DOHH2 (cell line): ENCODE measurements around the gene GK.

ENCODE experiments used
- H3F3A ChIP-seq: fragments of 200-600 bp; sonication (generic), shearing (Covaris generic); 2 replicates; pipeline ENCODE4 v1.6.0; 2016; ENCODE audit warnings: antibody characterized with exemption, mild to moderate bottlenecking; ENCODE audit not compliant: control insufficient read depth, insufficient read depth
- H3K27ac ChIP-seq: fragments of 200-600 bp; sonication (generic); 2 replicates; pipeline ENCODE4 v1.5.1; 2014; ENCODE audit warnings: low read depth, mild to moderate bottlenecking, low read length, moderate library complexity
- H3K27me3 ChIP-seq: fragments of 200-600 bp; sonication (generic); 2 replicates; pipeline ENCODE4 v1.6.1; 2014; ENCODE audit warnings: mild to moderate bottlenecking, low read length, mixed read lengths; ENCODE audit not compliant: control insufficient read depth
- H3K36me3 ChIP-seq: fragments of 200-600 bp; sonication (generic); 2 replicates; pipeline ENCODE4 v1.6.1; 2014; ENCODE audit warnings: mild to moderate bottlenecking, low read length, moderate library complexity, mixed read lengths; ENCODE audit not compliant: control insufficient read depth
- H3K4me1 ChIP-seq: fragments of 200-600 bp; sonication (generic); 2 replicates; pipeline ENCODE4 v1.6.1; 2014; ENCODE audit warnings: mild to moderate bottlenecking, low read length, mixed read lengths; ENCODE audit not compliant: control insufficient read depth
- H3K4me2 ChIP-seq: fragments of 200-600 bp; sonication (generic); 2 replicates; pipeline ENCODE4 v1.6.0; 2014; ENCODE audit warnings: mild to moderate bottlenecking, low read length, moderate library complexity
- H3K4me3 ChIP-seq: fragments of 200-600 bp; sonication (generic); 2 replicates; pipeline ENCODE4 v1.5.1; 2014; ENCODE audit warnings: mild to moderate bottlenecking, low read length, mixed read lengths
- H3K79me2 ChIP-seq: fragments of 200-600 bp; sonication (generic); 2 replicates; pipeline ENCODE4 v1.6.1; 2014; ENCODE audit warnings: mild to moderate bottlenecking, low read length, mixed read lengths; ENCODE audit not compliant: control insufficient read depth
- H3K9me2 ChIP-seq: fragments of 200-600 bp; sonication (generic); replicated peaks from 2 replicates; pipeline ENCODE4 v1.6.1; 2014; ENCODE audit warnings: mild to moderate bottlenecking, low read length, mixed read lengths; ENCODE audit not compliant: control insufficient read depth
- H3K9me3 ChIP-seq: fragments of 200-600 bp; sonication (generic); 2 replicates; pipeline ENCODE4 v1.6.1; 2014; ENCODE audit warnings: antibody characterized with exemption, low read length, mixed read lengths; ENCODE audit not compliant: control insufficient read depth, insufficient read depth
- H4K20me1 ChIP-seq: fragments of 200-600 bp; sonication (generic); 2 replicates; pipeline ENCODE4 v1.6.0; 2014; ENCODE audit warnings: low read depth, mild to moderate bottlenecking, antibody characterized with exemption, low read length, moderate library complexity; ENCODE audit not compliant: control insufficient read depth, insufficient read depth
- EZH2phosphoT487 ChIP-seq: fragments of 200-600 bp; sonication (generic); IDR thresholded peaks from 2 replicates; pipeline ENCODE4 v1.6.1; 2017; ENCODE audit warnings: borderline replicate concordance, mild to moderate bottlenecking, antibody characterized with exemption, low read length, moderate library complexity, mixed read lengths
- TF ChIP-seq, protein P1 (sequence below): fragments of 200-600 bp; sonication (generic); IDR thresholded peaks from one replicate; pipeline ENCODE4 v1.5.1; 2014; ENCODE audit warnings: antibody characterized with exemption, mild to moderate bottlenecking, low read depth, low read length; ENCODE audit not compliant: poor library complexity, severe bottlenecking

Gene GK

DNA sequence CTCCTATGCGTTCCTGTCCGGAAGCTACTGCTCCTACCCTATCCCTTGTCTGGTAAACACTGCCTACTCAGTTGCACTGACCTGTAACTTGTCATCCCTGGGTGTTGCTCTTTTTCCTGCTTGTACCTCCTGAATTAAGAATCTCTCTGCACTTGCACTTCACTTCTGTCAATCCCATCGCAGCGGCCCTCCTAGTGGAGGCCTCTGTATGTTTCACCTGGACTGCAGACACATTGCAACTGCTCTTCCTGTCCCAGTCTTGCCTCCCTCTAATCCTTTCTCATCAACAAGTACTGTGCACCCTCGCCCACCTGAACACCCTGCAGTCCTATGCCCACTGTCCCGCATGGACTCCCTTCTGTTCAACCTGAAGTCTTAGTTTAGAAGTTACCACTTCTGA, 8.0 kb downstream of the GK start:
- Histone ChIP-seq H3K79me2 (0 out of 2 replicates have a peak, but pooled peaks cover 2% of the 10 kb centered on the region), H3K4me1 (peaks cover 6% of the 10 kb centered on the region; the same call in 1 of the 2 replicates), H3K27me3 (no peaks in the 10 kb centered on the region), H3K27ac (no peak overlapping the region), H3K9me3 (no peaks in the 10 kb centered on the region), H3K4me2 (no peak overlapping the region), H3K9me2 (no peaks in the 10 kb centered on the region), H3K36me3 (no peaks in the 10 kb centered on the region), H3K4me3 (no peak overlapping the region), H4K20me1 (no peaks in the 10 kb centered on the region), H3F3A (no peaks in the 10 kb centered on the region)
- no peak for TF ChIP-seq EZH2phosphoT487
- TF ChIP-seq, protein P1, sequence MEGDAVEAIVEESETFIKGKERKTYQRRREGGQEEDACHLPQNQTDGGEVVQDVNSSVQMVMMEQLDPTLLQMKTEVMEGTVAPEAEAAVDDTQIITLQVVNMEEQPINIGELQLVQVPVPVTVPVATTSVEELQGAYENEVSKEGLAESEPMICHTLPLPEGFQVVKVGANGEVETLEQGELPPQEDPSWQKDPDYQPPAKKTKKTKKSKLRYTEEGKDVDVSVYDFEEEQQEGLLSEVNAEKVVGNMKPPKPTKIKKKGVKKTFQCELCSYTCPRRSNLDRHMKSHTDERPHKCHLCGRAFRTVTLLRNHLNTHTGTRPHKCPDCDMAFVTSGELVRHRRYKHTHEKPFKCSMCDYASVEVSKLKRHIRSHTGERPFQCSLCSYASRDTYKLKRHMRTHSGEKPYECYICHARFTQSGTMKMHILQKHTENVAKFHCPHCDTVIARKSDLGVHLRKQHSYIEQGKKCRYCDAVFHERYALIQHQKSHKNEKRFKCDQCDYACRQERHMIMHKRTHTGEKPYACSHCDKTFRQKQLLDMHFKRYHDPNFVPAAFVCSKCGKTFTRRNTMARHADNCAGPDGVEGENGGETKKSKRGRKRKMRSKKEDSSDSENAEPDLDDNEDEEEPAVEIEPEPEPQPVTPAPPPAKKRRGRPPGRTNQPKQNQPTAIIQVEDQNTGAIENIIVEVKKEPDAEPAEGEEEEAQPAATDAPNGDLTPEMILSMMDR: no peak

DNA sequence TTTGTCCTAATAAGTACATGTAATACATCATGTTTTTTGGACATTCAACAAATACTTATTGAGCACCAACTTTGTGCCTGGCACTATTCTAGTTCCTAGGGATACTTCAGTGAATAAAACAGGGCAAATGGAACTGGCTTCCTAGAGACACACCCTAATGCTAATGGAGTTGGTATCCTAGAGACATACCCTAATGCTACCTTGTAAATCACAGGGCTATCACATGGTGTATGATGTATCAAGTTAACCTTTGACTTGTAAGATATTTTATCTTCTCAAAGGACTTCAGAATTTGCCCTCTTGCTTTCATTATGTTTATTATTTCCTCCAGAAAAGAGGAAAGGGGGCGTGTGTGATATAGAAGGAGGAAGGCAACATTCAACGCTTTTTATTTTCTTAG, 10.1 kb downstream of the GK start:
- Histone ChIP-seq H3K4me3 (no peak overlapping the region), H3K79me2 (no peaks in the 10 kb centered on the region), H3K27ac (no peak overlapping the region), H3K27me3 (no peaks in the 10 kb centered on the region), H3K4me1 (no peaks in the 10 kb centered on the region), H3K9me3 (no peaks in the 10 kb centered on the region), H3K36me3 (no peaks in the 10 kb centered on the region), H3K9me2 (no peaks in the 10 kb centered on the region), H3K4me2 (no peak overlapping the region), H4K20me1 (no peaks in the 10 kb centered on the region), H3F3A (no peaks in the 10 kb centered on the region)
- TF ChIP-seq, protein P1: no peak
- no peak for TF ChIP-seq EZH2phosphoT487

DNA sequence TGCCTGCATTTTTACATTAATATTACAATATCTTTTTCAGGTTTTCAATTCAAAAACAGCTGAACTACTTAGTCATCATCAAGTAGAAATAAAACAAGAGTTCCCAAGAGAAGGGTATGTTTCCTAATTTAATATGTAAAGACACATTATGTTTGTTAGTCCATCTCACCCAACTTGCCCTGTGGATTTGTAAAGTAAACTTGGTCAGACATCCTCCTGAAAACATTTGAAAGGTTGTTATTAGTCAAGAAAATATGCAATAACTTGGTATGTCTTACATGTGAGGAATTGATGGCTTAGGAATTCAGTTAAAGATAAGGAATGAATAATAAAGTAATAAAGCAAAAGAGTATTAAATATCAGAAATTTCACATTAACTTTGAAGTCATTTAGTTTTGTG, 12.2 kb downstream of the GK start:
- H3K9me3 ChIP-seq: no peaks in the 10 kb centered on the region
- H3K4me2 ChIP-seq: no peak overlapping the region
- H3K79me2 ChIP-seq: no peaks in the 10 kb centered on the region

More for the DNA sequence above, 12.2 kb downstream of the GK start:
- H3K27ac ChIP-seq: no peak overlapping the region
- H4K20me1 ChIP-seq: no peaks in the 10 kb centered on the region
- H3K27me3 ChIP-seq: no peaks in the 10 kb centered on the region
- H3K4me3 ChIP-seq: no peak overlapping the region
- no peaks in the 10 kb centered on the region for H3F3A ChIP-seq
- H3K9me2 ChIP-seq: no peaks in the 10 kb centered on the region
- peaks cover 5% of the 10 kb centered on the region; the same call in 1 of the 2 replicates for H3K36me3 ChIP-seq
- no peaks in the 10 kb centered on the region for H3K4me1 ChIP-seq
- no peak for TF ChIP-seq EZH2phosphoT487
- TF ChIP-seq, protein P1: no peak
